NOMO-1 treated with dmso at 0.1 percent for 144 hours (cell line): ENCODE results near the gene MYOM1.

Experiments used
- DNase-seq: peaks from one replicate; lab custom pipeline; 2025; ENCODE audit not compliant: unreplicated experiment; lab: John Stamatoyannopoulos, UW

The MYOM1 gene

GRCh38 chr18:3250237-3251107, 30.7 kb upstream of the MYOM1 start:
- DNase-seq = no peak

DNA sequence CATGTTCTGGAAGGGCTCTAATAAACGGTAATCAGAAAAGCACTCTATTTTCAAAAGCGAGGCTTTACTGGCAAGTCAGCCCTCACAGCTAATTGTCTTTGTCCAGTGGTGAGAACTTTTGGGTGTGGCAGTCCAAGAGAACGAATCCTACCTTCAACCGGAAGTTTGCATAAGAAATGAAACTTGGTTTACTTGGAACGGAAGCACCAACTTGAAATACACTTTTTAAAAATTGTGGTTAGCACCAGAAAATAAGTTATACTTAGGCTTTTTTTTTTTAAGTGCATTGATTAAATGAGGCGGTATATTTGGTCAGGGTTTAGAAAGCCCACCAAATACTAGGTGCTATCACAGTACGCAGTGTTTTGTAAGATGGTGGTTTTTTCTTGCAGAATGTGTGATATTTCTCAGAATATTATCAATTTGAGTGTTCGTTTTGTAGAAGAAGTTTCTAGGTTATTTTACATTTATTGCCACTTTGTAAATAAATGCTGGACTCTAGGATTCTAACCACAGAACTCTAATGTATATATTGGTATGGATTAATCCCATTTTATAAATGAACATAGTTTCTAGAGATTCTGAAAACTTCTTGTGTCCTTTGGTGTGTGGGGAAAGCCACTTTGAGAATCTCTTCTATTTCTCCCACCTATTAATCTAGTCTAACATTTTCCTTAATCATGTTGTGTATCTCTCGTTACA, 29.0 kb upstream of the MYOM1 start:
- DNase-seq = peak; percentile 53

- no peak for DNase-seq
Measured at GRCh38 chr18:3248062-3248657, 28.4 kb upstream of the MYOM1 start.

GRCh38 chr18:3247240-3248061, 27.7 kb upstream of the MYOM1 start, which contains the start of gene MYL12A:
Gene MYL12A, plus strand, starts transcription at chr18:3247801. Its CDS starts 5,447 bp downstream, at chr18:3253248.
- peak; percentile 96 for DNase-seq

- peak; percentile 49 for DNase-seq
Measured at GRCh38 chr18:3246635-3247239, 27.0 kb upstream of the MYOM1 start.

DNA sequence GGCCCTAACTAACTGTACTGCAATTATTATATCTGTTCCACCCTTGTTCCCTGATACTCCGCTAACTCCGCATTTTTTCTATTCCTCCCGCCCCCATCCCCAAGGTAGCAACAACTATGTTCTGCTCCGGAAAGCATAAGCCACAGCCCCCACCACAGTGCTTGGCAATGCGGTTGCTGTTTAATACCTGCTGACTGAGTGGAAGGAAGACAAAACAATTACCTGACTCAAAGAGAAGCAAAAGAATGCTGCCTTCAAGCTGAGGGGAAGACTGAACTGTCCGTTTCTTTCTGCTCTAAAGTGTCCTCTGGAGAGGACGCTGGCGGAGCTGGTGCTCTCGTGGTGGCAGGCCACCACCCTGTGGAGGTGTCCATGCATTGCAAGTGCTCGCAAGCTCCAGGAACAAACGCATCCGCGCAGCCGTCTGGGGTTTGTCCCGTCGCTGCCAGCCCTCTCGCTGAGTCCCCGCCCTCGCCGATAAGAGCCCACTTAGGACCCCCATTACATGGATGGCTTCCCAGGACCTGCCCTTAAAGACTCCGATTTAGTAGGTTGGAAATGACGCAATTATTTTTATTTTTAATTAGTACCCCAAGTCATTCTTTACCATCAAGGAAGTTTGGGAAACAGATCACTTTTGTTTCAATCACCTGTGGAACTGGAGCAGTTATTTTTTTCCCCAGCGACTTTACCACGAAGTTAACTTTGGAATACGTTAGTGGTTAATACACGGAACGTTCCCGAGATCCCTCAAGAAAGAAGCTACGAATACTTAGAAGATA, 26.3 kb upstream of the MYOM1 start:
- DNase-seq = peak; percentile 89

- DNase-seq = no peak
Measured at GRCh38 chr18:3245185-3245564, 25.4 kb upstream of the MYOM1 start.

GRCh38 chr18:3238742-3239141, 19.0 kb upstream of the MYOM1 start:
- DNase-seq = no peak

DNA sequence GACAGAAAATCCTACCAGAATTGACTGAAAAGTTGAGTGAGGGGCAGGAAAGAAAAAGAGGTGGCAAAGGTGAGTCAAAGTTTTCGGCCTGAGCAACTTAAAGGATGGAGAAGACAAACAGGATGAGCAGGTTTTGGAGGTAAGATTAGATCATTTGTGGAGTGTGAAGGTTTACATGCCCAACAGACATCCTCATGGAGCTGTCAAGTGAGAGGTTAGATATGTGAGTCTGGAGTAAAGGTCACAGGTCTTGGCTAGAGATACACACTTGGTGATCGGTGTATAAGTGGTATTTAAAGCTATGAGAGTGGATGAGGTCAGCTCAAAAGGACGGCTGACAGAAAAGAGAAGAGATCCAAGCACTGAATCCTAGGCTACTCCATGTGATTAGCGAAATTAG, 16.7 kb upstream of the MYOM1 start:
- no peak for DNase-seq

GRCh38 chr18:3235846-3236245, 16.1 kb upstream of the MYOM1 start:
- no peak for DNase-seq

DNA sequence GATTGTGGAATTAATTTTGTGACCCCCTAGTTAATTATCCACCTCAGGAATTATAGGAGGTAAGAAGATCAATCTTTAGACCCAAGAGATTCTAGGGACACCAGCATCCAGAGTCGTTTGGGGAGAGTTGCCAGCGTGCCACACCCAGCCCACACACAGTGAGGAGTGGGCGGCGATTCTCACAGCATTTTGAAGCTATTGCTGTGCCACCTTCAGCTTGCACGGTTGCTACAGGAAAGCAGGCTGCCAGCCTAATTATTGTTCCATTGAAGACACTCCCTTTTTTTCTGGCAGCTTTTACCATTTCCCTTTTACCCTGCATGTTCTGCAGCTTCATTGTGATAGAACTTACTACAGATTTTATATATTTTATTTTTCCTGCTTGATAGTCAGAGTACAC, 14.7 kb upstream of the MYOM1 start:
- DNase-seq = no peak

GRCh38 chr18:3233433-3234168, 13.8 kb upstream of the MYOM1 start:
- DNase-seq = no peak

- DNase-seq = no peak
Measured at GRCh38 chr18:3233004-3233403, 13.2 kb upstream of the MYOM1 start.

DNA sequence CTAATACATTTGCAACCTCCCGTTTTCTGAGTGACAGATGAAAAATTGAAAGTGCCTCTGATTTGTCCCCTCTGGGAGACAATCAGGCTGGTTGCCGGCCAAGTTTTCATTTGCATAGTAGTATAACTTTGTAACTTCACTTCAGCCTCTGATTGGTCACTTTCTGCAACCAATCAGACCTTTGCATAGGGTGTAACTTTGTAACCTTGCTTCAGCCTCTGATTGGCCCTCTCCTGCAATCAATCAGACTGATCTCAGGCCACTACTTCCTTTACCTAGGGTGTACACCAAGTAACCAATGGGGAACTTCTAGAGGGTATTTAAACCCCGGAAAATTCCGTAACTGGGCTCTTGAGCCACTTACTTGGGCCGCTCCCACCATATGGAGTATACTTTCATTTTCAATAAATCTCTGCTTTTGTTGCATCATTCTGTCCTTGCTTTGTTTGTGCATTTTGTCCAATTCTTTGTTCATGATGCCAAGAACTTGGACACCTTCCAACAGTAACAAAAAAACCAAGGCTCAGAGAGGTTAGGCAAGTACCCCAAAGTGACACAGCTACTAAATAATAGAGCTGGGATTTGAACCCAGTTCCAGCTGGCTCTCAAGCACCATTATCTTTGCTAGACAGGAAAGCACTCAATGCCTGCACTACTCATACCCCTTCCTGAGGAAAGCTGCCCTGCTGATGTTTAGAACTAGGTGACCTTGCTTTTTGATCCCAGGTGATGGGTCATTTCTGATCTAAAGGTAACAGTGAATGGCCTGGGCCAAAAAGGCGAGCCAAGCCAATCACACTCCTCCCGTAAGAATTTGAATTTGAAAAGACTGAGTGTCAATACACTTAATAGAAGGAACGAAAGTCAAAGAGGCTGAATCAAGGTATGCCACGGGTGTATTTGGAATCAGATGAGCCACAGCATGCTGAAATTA, 10.9 kb upstream of the MYOM1 start:
- DNase-seq = peak; percentile 43

GRCh38 chr18:3226048-3226447, 6.3 kb upstream of the MYOM1 start:
- no peak for DNase-seq

GRCh38 chr18:3225588-3225987, 5.8 kb upstream of the MYOM1 start:
- no peak for DNase-seq

DNA sequence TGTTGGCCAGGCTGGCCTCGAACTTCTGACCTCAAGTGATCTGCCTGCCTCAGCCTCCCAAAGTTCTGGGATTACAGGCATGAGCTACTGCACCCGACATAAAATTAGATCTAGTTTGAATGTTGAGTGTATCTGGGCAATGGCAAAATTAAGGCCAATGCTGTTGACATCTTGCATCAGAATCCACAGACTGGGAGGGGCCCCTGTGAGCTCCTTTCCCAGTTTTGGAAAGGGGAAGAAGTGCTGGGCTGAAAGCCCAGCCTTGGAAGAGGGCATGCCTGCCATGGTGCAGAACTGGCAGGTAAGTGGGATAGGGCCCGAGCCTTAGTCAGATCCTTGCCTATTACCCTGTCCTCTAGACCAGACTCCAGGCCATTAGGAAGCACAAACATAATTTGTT, 4.5 kb upstream of the MYOM1 start:
- DNase-seq = no peak

- DNase-seq = no peak
Measured at GRCh38 chr18:3223356-3223755, 3.6 kb upstream of the MYOM1 start.
